ENCODE results near the gene COMMD4.

GRCh38 chr15:75366163-75366562 is 30.3 kb downstream of the COMMD4 start:
- TF ChIP-seq CTCF (IDR thresholded peaks at IDR 0.05) (no peak), POLR2A (IDR thresholded peaks at IDR 0.05) (no peak)
